GM06990 (cell line): ENCODE data around the gene CEP164.

Experiments used
- DNase-seq: peaks from one replicate; pipeline ENCODE4 v3.0.0-alpha.2; 2011; ENCODE audit not compliant: insufficient read length; ENCODE audit errors: extremely low read depth
- H3K27me3 ChIP-seq: replicated peaks from 2 replicates; pipeline ENCODE4 v1.6.0; 2011; ENCODE audit warnings: low read length; ENCODE audit not compliant: control insufficient read depth, insufficient read depth
- H3K36me3 ChIP-seq: 2 replicates; pipeline ENCODE4 v1.5.1; 2011; ENCODE audit warnings: low read length; ENCODE audit not compliant: control insufficient read depth, insufficient read depth
- H3K4me3 ChIP-seq: replicated peaks from 2 replicates; pipeline ENCODE4 v1.5.1; 2011; ENCODE audit warnings: low read depth, mild to moderate bottlenecking, control low read depth, low read length
- CTCF ChIP-seq: IDR thresholded peaks from 2 replicates; pipeline ENCODE4 v1.5.1; 2011; ENCODE audit warnings: low read length, control low read depth, mild to moderate bottlenecking, inconsistent platforms; ENCODE audit not compliant: insufficient read depth, poor library complexity, severe bottlenecking

The CEP164 gene

GRCh38 chr11:117437041-117437790, 109.6 kb downstream of the CEP164 start:
- no peak overlapping the region for H3K4me3 ChIP-seq
- TF ChIP-seq CTCF: no peak
- no peak for DNase-seq
- H3K36me3 ChIP-seq: no peaks in the 10 kb centered on the region
- H3K27me3 ChIP-seq: no peaks in the 10 kb centered on the region

DNA sequence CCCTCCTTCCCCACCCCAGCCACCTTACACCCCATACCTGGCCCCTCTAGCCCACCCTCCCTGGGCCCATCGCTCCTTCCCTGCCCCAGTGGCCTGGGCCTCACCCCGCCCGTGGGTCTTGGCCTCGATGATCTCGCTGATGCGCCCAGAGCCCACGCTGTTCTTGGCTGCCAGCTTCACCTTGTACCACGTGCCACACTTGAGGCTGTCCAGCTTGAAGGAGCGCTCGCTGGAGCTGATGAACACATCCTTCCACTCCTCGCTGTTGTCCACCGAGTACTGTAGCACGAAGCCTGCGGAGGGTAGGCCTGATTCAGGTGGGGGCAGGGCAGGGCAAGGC, 110.1 kb downstream of the CEP164 start:
- no peaks in the 10 kb centered on the region for H3K36me3 ChIP-seq
- H3K27me3 ChIP-seq: no peaks in the 10 kb centered on the region
- TF ChIP-seq CTCF: no peak
- H3K4me3 ChIP-seq: no peak overlapping the region
- DNase-seq: no peak

DNA sequence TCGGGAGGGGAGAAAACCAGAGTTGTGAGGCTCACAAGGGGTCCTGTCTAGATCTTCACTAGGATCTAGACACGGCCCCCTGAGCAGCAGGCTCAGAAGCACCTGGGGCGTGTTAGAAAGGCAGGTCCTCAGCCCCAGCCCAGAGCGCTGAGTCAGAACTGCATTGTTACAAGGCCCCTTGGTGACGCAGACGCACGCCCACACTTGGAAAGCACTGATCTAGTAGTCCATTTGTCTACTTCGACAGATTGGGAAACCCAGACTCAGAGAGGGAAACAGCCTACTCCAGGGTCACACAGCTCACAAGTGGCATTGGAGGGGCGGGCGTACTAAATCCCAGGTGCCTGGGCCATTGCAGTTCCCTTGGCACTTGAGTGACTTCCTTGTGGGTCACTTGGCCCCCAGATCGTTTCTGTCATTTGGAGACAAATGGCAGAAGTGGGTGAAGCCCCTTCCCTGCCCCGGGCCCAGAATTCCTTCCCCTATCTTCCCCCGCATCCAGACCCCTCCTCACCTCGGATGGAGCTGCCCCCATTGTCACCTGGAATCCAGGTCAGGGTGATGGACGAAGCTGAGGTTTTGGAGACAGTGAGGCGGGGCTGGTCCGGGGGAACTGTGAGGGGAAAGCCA, 110.8 kb downstream of the CEP164 start:
- Histone ChIP-seq H3K27me3 (no peaks in the 10 kb centered on the region), H3K4me3 (no peak overlapping the region), H3K36me3 (no peaks in the 10 kb centered on the region)
- TF ChIP-seq CTCF: no peak
- peak; percentile 58 for DNase-seq

GRCh38 chr11:117439256-117439655, 111.6 kb downstream of the CEP164 start:
- no peaks in the 10 kb centered on the region for H3K36me3 ChIP-seq
- no peaks in the 10 kb centered on the region for H3K27me3 ChIP-seq
- H3K4me3 ChIP-seq: no peak overlapping the region
- no peak for TF ChIP-seq CTCF
- DNase-seq: no peak

DNA sequence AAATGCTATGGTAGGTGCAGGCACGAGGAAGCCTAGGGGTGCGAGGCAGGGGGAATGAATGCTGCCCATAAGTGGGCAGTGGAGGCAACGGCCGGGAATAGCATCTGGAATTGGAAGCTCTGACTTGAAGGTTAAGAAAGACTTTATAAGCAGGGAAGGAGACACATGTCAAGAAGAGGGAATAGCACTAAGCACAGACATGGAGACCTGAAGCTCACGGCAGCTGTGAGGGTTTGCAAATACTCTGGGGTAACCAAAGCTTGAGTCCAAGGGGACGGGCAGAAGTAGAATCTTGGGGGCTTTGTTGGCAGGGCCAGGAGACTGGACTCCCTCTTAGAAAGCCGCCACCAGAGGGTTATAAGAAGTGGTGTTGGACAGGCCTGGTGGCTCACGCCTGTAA, 112.6 kb downstream of the CEP164 start:
- TF ChIP-seq CTCF: no peak
- Histone ChIP-seq H3K27me3 (no peaks in the 10 kb centered on the region), H3K36me3 (no peaks in the 10 kb centered on the region), H3K4me3 (no peak overlapping the region)
- no peak for DNase-seq
